ENCODE results near the gene LAMB1.
"Not testable (repeated sequence)": the region's sequence is repeated elsewhere in the genome, so short reads cannot be mapped to it uniquely, and the experiment has no call there.

Gene LAMB1

GRCh38 chr7:107911981-107912380 lies 91.0 kb downstream of the LAMB1 start:
- no peak for DNase-seq

- DNase-seq = no peak
These were observed 93.5 kb downstream of the LAMB1 start for GRCh38 chr7:107909445-107909844.

GRCh38 chr7:107907790-107908189 lies 95.2 kb downstream of the LAMB1 start:
- DNase-seq = no peak

- no peak for DNase-seq
These were observed 100.6 kb downstream of the LAMB1 start for GRCh38 chr7:107902381-107902780.

- DNase-seq = no peak
These were observed 102.4 kb downstream of the LAMB1 start for GRCh38 chr7:107900496-107901015.

GRCh38 chr7:107898997-107899594 lies 103.9 kb downstream of the LAMB1 start:
- DNase-seq = no peak

- not testable (repeated sequence) for DNase-seq
These were observed 110.6 kb downstream of the LAMB1 start for GRCh38 chr7:107892367-107892741.

GRCh38 chr7:107891636-107892366 lies 111.2 kb downstream of the LAMB1 start:
- no peak for DNase-seq

- peak; percentile 79 to 90 for DNase-seq
These were observed 111.9 kb downstream of the LAMB1 start, which contains the start of gene DLD for GRCh38 chr7:107890962-107891635. Gene DLD (plus strand): TSS chr7:107891183. CDS start chr7:107891251, 68 bp downstream.

GRCh38 chr7:107890493-107890961 lies 112.4 kb downstream of the LAMB1 start:
- DNase-seq = no peak

- DNase-seq = no peak
These were observed 113.0 kb downstream of the LAMB1 start for GRCh38 chr7:107889992-107890391.

GRCh38 chr7:107887827-107888226 lies 115.1 kb downstream of the LAMB1 start:
- DNase-seq = not testable (repeated sequence)

GRCh38 chr7:107884066-107884818 lies 118.7 kb downstream of the LAMB1 start:
- DNase-seq = no peak

GRCh38 chr7:107882766-107883165 lies 120.2 kb downstream of the LAMB1 start:
- no peak for DNase-seq

- DNase-seq = peak; percentile 43 to 52
These were observed 123.4 kb downstream of the LAMB1 start for GRCh38 chr7:107879400-107880035.

- DNase-seq = no peak
These were observed 124.3 kb downstream of the LAMB1 start for GRCh38 chr7:107878636-107879035.

- no peak for DNase-seq
These were observed 125.1 kb downstream of the LAMB1 start for GRCh38 chr7:107877731-107878382.

GRCh38 chr7:107876916-107877315 lies 126.0 kb downstream of the LAMB1 start:
- no peak for DNase-seq

- DNase-seq = peak; percentile 52 to 61
These were observed 128.1 kb downstream of the LAMB1 start for GRCh38 chr7:107874605-107875446.

GRCh38 chr7:107874111-107874510 lies 128.8 kb downstream of the LAMB1 start:
- DNase-seq = no peak
